Activated CD4-positive, alpha-beta T cell treated with anti-CD3 and anti-CD28 coated beads, Interleukin-2, amount 50 U/mL, for 24 hours (primary cell): ENCODE measurements around the gene TMEM125.

Source experiments
- DNase-seq, 2 donors: peaks; one replicate each; pipeline ENCODE4 v3.0.0-alpha.2; 2020; ENCODE audit warnings: low read depth in 1 of 2, low spot score in 1 of 2

TMEM125 gene

DNA sequence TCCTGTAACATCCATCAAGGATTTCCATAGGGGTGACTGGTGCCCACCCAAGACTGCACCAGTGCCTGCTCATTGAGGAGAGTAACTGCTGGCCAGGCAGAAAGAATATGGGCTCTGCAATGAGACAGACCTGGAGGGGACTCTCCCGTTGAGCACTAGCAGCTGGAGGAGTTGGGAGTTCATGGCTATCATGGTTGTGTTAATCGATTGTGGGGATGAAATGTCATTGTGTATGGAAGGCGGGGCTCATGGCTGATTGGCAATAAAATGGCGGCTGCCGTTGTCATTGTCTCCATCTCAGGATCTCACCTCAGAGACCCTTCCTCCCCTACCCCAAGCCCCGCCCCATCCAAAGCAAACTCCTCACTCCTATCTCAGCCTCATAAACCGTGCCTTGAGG, 3.9 kb downstream of the TMEM125 start:
- DNase-seq, result no peak

DNA sequence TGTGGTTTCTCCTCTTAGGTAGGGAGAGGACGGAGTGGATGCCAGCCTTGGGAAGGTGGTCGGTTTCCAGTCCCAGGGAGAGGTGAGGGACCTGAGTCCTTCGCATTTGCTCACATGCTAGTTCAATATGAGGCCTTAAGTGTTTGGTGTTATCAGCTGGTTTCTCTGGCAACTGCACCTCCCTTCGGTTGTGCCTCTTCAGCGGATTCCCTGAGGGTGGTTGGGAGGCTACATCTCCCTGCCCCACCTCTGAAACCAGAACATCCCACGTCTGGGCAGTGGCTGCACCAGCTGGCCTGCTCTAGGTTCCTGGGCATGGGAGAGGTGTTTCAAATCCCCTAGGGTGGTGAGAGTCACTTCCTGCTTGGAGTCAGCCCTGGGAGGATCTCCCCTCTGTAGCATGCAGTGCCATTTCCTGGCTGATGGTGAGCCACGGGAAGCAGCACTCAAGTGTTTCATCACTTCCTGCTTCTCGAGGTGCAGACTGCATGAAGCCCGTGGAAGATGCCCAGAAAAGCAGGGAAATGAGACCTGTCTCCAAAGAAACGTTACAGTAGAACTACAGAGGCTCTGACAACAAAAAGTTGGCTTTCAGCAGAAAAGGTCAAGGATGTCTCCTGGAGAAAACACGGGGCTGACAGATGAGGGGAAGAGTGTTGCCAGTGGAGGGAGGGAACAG, 4.5 kb downstream of the TMEM125 start:
- DNase-seq, result peak; percentile 6 to 27

DNA sequence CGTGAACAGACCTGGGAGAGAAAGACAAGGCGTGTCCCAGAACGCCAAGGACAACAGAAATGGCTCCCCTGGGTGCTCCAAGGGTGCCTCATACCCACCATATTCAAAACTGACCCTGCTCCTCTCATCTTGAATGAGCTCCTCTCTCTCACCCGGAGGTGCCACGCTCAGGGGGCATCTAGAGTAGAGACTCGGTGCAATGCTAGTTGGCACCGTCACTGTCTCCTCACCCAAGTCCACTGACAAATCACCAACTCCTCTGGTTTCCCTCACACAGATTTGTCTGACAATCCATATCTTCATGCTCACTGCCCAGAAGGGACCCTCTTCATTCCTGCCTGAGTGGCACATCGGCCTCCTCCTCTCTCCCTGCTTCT, 5.0 kb downstream of the TMEM125 start:
- no peak for DNase-seq

DNA sequence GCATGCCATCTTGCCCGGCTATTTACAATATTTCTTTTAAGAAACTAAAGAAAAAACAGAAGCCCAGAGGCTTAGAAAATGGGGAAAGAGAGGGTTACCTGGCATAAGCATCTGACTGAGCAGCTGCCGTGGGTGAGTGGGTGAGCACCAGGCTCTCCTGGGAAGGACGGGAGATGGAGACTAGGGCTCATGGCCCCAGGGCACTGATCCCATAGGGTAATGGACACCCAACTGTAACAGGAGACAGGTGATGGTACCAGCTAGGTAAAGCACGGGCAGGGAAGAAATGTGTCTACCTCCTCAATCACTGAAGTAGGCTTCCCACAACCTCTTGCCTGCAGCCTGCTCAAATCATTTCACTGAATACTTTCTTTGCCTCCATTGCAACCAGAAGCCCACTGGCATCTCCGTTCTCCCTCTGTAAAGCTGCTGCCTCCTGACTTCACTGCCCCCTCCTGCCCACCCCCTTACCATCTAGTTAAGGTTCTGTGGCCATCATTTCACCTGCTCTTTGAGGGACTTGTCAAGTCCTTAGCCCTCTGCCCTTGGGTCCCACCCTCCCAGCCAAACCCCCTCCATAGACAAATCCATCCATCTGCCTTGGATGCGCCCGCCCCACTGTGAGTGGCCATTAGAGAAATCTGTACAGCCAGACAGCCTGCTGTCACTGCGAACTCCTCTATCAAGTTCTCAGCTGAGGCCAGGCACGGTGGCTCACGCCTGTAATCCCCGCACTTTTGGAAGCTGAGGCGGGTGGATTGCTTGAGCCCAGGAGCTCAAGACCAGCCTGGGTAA, 6.2 kb downstream of the TMEM125 start:
- no peak for DNase-seq

DNA sequence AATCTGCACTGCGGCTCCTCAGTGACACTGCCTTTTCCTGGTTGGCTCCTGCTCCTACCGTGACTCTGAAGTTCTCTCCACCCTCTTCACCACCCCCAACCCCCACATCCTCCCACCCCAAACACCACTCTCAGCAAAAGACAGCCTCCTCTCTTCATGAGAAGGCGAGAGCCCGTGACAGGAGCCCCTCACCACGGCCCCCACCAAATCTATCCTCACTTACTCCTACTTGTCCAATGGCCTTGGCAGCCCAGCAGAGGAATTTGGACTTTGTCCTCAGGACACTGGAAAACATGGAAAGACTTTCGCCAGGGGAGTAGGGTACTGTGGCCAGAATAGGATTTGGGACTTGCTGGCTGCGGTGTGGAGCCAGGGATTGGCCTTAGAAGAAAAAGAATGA, 6.9 kb downstream of the TMEM125 start:
- DNase-seq, result no peak

DNA sequence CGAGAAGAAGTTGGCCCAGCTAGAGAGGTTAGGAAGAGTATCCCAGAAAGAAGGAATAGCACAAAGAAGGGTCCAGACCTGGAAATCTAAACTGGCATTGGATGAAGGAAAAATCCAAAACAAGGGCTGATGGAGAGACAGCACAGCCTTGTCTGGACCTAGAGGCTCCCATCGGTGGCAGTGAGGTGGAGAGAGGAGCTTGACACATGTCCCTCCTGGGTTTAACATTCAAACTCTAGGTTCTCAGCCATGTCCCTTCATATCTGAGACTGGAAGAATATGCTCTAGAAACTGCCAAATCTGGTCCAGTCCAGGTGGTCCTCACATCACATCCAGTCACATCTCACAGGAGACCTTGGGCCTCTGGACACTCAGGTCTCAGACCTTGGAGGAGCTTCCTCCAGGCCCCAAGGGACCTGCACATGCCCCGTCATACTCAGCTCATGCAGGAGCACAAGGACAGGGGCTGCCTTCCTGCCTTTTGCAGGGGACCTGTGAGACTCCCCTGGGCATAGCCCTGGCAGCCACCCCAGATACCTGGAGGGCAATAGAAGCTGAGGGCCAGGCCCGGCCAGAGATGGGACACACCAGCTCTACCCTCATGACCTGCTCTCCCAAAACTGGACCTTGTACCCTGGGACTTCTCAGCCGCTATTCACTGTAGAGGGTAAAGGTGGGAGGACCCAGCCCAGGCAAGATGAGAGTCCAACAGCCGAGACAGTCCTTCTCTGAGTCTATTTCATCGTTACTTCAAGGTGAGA, 7.5 kb downstream of the TMEM125 start:
- no peak for DNase-seq

DNA sequence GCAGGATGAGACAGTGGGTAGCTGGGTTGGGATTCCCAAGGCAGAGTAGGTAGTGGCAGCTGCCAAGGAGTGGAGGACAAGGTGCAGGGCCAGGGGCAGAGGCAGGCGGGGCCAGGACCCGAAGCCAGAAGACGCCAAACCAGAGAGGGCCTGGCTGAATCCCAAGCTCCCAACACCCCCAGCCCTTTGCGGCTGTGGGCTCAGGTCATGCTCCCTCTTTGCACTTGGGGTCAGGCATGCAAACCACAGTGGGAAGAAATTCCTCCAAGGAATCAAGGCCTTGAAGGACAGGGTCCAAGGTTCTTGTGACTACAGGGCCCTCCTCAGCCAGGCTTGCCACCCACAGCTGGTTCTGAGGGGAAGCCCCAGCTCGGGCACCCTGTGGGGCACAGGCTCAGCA, 9.4 kb downstream of the TMEM125 start:
- no peak for DNase-seq

DNA sequence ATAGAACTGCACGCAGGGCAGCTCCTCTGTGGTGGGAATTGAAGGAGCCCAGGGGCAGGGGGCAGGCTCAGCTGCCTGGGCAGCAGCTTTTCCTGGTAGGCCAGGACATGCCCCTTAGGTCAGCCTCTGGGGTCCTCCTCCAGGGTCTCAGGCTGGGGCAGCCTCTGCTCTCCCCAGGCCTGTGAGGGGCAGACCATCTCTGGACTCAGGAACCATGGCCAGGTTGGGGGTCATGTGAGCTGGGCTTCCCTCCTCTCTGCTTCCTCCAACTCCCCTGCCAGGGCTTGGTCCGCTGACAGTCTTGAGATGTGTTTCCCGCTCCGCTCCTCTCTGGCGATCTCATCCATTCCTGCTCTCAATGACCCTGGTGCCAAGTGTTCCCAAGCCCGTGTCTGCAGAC, 9.9 kb downstream of the TMEM125 start:
- no peak for DNase-seq

DNA sequence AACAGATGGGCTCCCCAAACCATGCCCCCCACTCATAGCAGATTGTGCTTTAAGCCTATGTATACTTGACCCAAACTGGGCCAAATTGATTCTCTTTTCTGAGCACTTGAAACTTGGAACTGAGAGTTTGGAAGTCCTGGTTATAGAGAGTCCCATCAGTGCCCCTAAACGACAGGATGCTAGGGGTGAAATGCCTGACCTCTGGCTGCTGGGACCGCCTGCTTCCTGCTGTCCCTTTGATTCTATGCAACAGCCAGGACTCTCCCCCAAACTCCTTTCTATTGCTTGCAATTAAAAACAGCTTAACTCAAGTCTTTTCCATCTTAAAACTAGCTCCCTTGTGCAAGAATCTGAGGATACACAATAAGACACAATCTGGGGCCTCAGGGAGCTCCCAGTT, 10.9 kb downstream of the TMEM125 start:
- no peak for DNase-seq

DNA sequence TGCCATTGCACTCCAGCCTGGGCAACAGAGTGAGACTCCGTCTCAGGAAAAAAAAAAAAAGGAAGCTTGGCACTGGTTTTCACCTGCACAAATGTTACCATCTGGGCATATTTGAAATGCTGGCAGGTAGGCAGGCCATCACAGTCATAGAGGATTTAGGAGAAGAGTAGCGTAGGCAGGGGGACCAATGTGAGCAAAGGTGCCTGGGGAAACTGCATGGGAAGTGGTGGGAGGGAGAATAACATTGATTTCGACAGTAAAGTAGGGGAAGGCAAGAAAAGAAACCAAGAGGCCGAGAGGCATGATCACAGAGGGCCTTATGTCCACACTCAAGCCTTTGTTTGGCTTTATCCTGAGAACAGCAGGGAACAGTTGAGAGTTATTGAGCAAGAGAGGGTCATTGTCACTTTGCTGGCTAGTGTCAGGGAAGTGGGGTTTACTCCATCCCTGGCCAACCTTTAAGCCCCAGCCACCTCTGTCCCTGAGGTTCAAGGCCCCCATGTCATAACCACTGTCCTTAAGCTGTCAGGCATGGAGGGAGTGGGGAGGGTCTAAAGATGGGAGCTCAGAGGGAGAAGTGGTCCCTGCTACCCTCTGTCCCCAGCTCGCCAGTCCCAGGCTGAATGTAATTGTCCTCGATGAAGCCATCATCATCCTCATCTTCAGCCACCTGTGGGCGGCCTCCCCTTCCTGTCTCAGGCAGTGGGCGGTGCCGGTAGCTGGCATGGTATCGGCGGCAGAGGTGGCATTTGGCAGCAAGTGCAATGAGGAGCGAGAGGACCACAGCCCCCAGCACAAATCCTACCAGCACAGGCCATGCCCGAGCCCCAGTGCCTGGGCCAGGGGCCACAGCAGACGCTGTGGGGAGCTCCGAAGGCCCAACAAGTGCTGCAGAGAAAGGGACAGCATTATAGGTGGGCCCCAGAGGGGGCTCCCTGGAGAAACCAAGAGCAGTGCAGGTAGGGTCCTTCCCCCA, 12.7 kb downstream of the TMEM125 start:
- DNase-seq, result no peak

DNA sequence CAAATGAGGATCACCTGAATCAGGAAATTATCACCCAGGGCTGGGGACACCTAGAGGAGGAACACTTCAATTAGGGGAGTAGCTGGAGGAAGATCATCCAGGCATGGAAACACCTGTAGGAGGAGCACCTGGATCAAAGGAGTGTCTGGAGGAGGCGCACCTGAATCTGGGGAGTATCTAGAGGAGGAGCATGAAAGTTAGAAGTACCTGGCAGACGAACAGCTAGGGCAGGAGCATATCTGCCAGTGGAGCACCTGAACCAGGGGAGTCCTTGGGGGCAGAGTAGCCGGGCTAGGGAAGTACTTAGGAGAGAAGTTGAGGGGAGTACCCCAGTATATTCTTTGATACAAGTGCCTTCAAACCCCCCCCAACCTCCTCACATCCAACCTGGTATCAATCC, 14.3 kb downstream of the TMEM125 start:
- DNase-seq, result no peak

DNA sequence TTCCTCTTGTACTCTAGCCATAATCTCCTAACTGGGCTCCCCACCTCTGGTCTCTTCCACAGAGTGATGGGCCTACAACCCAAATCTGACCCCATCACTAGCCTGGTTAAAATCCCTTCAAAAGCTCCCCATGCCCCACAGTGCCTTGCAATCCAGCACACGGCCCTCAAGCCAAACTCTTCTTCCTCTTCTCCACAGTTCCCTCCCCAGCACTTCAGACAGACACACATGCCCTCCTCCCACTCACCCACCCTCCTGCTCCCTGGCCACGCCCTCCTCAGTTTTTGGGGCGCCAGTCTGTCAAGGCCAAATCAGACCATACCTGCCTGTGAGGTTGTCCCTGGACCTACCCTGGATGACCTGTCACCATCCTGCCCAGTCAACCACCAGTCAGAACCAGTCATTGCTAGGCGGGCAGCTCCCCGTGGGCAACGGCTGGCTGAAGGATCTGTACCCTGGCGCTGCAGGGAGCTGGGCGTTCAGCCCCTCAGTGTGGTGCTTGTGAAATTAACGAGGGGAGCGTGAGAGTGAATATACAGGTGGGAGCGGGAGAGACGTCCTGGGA, 14.8 kb downstream of the TMEM125 start:
- DNase-seq, result no peak

DNA sequence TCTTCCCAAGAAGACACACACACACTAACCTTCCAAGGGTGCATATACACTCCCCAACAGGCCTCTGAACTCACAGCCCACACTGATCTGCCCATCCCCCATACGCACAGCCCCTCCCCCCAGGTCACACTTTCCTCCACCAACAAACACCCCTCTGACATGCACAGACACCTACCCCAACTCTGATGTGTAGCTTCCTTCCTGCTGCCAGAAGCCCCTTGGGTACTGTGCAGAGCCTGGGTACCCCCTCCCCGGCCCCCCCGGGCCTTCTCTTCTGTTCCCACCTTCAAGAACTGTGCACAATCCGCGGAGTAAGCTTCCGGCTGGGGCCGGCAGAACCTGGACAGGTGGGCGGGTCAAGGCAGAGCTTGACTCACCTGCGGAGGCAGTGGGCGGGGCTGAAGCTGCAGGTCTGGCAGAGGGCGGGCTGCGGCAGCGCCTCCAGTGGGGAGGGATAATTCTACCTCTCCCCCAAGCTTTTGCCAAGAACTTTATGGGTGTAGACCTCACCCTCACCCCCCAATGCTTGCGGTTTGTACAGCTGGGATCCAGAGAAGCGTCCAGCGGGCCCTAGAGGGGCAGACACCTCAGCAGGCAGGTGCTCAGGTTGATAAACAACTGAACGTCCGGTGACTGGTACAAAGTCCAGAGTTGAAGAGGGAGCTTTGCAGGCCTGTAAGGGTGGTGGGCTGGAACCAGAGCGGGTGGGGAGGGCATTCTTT, 15.6 kb downstream of the TMEM125 start, which contains the start of gene C1orf210:
Gene C1orf210 (minus strand): TSS at position 313 of the 722 bp plus-strand sequence. CDS start 2,311 bp downstream, outside the sequence.
- no peak for DNase-seq

DNA sequence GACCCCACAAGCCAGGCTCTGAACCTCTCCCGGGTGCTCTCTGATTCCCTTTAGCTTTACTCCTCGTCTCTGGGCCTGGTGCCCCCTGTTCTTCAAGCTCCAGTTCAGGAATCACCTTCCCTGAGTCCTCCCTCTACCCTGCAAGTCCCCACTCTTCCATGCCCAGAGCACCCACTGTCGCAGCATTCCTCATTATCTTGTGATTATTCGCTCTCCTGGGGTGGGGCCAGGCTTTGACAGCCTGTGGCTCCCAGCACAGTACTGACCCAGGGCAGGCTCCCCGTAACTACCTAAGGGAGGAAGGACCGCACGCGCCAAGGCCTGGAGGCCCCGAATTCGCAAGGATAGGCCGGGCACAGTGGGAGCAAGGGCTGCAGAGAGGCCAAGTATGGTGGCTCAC, 16.3 kb downstream of the TMEM125 start:
- no peak for DNase-seq

DNA sequence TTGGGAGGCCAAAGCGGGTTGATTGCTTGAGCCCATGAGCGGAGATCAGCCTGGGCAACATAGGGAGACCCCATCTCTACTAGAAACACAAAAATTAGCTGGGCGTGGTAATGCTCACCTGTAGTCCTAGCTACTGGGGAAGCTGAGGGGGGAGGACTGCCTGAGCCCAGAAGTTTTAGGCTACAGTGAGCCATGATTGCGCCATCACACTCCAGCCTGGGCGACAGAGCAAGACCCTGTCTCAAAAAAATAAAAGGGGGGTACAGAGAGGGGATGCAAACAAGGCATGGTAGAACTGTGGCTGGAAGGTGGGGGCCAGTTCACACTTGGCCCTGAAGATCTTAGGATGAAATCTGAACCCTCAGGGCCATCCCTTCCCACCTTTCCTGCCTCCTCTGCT, 16.8 kb downstream of the TMEM125 start:
- DNase-seq, result no peak

DNA sequence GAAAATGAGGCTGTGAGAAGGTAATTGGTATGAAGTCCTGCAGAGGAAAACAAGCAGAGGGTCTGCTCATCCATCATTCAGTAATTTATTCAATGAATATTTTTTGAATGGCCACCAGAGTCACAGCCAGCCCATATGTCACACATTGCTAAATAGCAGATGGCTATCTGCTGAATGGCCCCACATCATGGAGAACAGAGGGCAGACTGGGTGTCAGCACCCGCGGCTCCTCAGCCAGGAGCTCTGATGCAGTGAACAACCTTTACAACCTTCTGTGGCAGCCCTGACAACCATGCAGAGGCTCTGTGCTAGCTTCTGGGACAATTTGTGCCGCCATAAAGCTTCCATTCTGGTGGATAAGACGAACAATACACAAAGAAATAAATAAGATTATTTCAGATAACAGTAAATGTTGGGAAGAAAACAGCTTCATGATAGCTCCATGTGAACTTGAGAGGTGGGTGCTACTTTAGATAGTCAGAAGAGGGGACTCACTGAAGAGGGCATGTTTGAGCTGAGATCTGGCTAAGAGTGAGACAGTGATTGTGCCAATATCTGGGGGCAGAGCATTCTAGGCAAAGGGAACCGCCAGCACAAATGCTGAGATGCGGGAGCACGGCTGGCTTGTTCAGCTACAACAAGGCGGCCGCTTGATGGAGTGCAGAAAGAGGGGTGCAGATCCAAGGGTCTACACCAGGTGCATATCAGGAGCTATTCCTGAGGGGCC, 18.4 kb downstream of the TMEM125 start:
- DNase-seq, result no peak

DNA sequence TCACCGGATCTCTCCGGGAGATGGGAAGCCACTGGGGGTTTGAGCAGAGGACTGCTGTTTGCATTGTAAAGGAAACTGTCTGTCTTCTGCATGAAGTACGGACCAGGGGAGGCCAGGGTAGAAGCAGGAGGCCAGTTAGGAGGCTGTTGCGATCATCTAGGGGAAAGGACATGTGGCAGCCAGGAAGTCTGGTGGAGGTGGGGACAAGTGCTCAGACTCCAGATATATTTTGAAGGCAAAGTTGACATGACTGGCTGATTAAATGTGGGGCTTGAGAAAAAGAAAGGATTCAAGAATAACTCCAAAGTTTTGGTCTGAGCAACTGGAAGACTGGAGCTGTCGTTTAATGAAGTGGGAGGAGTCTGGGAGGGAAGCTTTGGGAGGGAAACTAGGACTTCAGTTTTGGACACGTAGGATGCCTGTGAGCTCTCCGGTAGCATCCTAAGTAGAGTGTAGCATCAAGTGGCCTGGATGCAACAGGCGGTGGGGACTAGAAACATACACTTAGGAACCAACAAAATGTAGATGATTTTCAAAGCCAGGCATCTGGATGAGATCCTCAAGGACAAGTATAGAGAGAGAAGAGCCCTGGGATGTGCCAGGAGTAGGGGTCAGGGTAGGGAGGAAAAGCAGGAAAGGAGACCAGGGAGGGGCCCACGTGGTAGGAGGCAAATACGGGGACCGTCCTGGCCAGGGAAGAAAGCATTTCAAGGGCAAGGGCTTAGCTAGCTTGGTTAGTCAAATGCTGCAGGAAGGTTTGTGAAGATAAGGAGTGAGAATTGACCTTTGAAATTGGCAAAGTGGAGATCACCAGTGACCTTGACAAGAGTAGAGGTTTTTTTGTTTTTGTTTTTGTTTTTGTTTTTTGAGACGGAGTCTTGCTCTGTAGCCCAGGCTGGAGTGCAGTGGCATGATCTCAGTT, 19.3 kb downstream of the TMEM125 start:
- DNase-seq, result no peak

DNA sequence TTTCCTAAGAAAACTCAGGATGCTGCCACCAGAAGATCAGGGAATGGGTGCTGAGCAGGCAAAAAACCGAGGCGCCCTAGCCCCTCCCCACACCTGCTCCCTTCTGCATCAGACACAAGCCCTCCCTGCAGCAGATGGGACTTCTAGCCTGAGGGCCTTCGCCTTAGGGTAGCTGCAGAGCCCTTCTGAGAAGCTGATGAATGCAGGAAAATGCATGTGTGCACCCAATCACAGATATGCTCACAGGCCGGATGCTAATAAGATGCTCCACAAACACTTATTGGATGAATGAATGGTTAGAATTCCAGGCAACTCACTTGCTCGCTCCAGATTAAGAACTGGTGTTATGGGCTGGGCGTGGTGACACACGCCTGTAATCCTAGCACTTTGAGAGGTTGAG, 22.4 kb downstream of the TMEM125 start:
- no peak for DNase-seq
